A549 (cell line): ENCODE measurements around the gene KHDC1.

Experiments
- CEBPB ChIP-seq, 2 experiments: fragments of >200 bp in 1 of 2; sonication (Bioruptor Twin) in 1 of 2; formaldehyde crosslinking in 1 of 2; IDR thresholded peaks; 2 replicates each; pipeline ENCODE4 v1.6.1; 2012 to 2016
- CHD2 ChIP-seq: fragments of 150-350 bp; IDR thresholded peaks from 2 replicates; pipeline ENCODE4 v1.6.1; 2014; ENCODE audit warnings: low read length; ENCODE audit not compliant: partially characterized antibody
- JUN ChIP-seq, 2 experiments: fragments of >200 bp; sonication (Bioruptor Twin); formaldehyde crosslinking; IDR thresholded peaks; 2 replicates in 1 of 2; 3 replicates in 1 of 2; pipeline ENCODE4 v1.6.1; 2016 to 2017
- PHF8 ChIP-seq: fragments of 200-600 bp; sonication (generic); IDR thresholded peaks from 2 replicates; pipeline ENCODE4 v1.6.1; 2016; ENCODE audit warnings: low read depth, mild to moderate bottlenecking, antibody characterized with exemption, moderate library complexity, borderline replicate concordance
- POLR2A ChIP-seq: IDR thresholded peaks from 2 replicates; pipeline ENCODE4 v1.6.1; 2012; ENCODE audit warnings: mild to moderate bottlenecking, low read length
- RFX5 ChIP-seq: fragments of 450-650 bp; IDR thresholded peaks from 2 replicates; pipeline ENCODE4 v1.7.1; 2014; ENCODE audit warnings: antibody characterized with exemption, mild to moderate bottlenecking, moderate library complexity
- RNF2 ChIP-seq: fragments of 200-600 bp; sonication (generic); IDR thresholded peaks from 2 replicates; pipeline ENCODE4 v1.6.1; 2016; ENCODE audit warnings: low read depth, mild to moderate bottlenecking, antibody characterized with exemption, moderate library complexity, borderline replicate concordance
- SREBF2 ChIP-seq: fragments of 450-650 bp; IDR thresholded peaks from 2 replicates; pipeline ENCODE4 v1.6.1; 2014; ENCODE audit warnings: mild to moderate bottlenecking, moderate library complexity
- TF ChIP-seq, protein P1 (sequence below): fragments of >200 bp; sonication (Bioruptor Twin); formaldehyde crosslinking; IDR thresholded peaks from 3 replicates; pipeline ENCODE4 v1.5.1; 2016
- TF ChIP-seq, protein P2 (sequence below): fragments of 450-650 bp; IDR thresholded peaks from 2 replicates; pipeline ENCODE4 v1.6.1; 2014; ENCODE audit warnings: antibody characterized with exemption

DNA sequence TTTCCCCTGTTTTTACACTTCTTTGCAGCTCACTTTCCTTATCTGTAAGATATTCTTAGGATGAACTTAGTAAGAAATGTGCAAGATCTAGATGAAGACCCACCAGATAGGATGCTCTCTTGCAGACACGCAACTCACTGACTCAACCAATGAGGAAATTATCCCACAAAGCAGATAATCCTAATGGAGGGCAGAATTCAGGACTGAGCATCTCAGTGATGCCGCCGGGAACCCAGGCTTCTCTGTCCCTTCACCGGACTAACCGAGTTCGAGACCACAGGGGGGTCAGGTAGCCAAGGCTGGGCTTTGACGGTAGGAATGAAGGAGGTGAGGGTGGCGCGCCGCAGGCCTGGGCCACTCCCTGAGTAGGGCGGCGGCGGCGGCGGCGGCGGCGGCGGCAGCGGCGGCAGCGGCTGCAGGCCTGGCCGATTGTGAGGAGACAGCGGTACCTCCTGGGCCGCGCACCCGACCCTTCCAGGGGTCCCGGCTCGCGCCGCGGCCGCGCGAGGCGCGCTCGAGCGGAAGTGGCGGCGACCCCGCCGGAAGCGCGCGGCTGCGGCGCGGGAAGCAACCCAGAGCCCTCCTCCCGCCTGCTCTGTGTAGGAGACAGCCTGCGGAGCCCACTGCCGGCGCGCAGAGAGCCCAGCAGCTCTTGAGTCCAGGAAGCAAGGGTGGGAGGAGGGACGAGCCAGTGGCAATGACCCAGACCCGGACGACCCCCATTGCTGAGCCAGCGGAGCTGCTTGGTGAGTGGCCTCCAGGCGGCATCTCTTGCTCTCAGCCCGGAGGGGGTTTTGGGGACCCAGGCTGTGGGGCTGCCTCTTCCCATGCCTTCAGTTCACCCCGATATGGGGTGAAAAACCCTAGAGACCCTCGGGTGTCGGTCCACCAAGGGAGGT lies at the start of gene KHDC1:
- TF ChIP-seq, protein P1, sequence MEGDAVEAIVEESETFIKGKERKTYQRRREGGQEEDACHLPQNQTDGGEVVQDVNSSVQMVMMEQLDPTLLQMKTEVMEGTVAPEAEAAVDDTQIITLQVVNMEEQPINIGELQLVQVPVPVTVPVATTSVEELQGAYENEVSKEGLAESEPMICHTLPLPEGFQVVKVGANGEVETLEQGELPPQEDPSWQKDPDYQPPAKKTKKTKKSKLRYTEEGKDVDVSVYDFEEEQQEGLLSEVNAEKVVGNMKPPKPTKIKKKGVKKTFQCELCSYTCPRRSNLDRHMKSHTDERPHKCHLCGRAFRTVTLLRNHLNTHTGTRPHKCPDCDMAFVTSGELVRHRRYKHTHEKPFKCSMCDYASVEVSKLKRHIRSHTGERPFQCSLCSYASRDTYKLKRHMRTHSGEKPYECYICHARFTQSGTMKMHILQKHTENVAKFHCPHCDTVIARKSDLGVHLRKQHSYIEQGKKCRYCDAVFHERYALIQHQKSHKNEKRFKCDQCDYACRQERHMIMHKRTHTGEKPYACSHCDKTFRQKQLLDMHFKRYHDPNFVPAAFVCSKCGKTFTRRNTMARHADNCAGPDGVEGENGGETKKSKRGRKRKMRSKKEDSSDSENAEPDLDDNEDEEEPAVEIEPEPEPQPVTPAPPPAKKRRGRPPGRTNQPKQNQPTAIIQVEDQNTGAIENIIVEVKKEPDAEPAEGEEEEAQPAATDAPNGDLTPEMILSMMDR: no peak
- TF ChIP-seq CEBPB (IDR thresholded peaks at IDR 0.05): no peak
- no peak for TF ChIP-seq CHD2
- 0 out of 2 replicates have a peak, but pooled peaks have one; percentile 0 for TF ChIP-seq PHF8
- TF ChIP-seq RNF2: no peak
- TF ChIP-seq, protein P2, sequence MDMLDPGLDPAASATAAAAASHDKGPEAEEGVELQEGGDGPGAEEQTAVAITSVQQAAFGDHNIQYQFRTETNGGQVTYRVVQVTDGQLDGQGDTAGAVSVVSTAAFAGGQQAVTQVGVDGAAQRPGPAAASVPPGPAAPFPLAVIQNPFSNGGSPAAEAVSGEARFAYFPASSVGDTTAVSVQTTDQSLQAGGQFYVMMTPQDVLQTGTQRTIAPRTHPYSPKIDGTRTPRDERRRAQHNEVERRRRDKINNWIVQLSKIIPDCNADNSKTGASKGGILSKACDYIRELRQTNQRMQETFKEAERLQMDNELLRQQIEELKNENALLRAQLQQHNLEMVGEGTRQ: no peak
- no peak for TF ChIP-seq SREBF2
- 0 out of 2 replicates have a peak, but pooled peaks have one; percentile 10 for TF ChIP-seq POLR2A
- TF ChIP-seq JUN (IDR thresholded peaks at IDR 0.05): peak in 1 of 2 experiments; percentile 65; a peak in 3 of 5 replicates
- no peak for TF ChIP-seq RFX5
